A549 treated with CORT108297 at 1 μM for 4 hours (cell line): ENCODE data around the gene ANKRD13A. TPM values are rescaled to one million over a fixed set of nuclear protein-coding genes. Genes with fewer than 3 reads are reported as not detected.

Experiments
- total RNA-seq: library from RNA; stranded (reverse); fragments of 200-300 nt; extraction: Qiagen RNA extraction; gene quantifications from 5 replicates; pipeline ENCODE4 v1.2.3, GENCODE V29; 2022

Gene ANKRD13A
- total RNA-seq: 14.6 to 23.0 TPM (median 17.9 TPM) in 5 replicates

GRCh38 chr12:109998904-109999648 lies at the start of gene ANKRD13A:
Gene ANKRD13A, plus strand, starts transcription at chr12:109999430. Its CDS starts 259 bp downstream, at chr12:109999689.

GRCh38 chr12:109995686-109996482 lies 3.3 kb upstream of the ANKRD13A start, which contains the start of gene GIT2:
Gene GIT2, minus strand, starts transcription at chr12:109996368. Its CDS starts 144 bp downstream, at chr12:109996224.

GRCh38 chr12:110048242-110049027 lies 49.2 kb downstream of the ANKRD13A start, which contains the start of gene C12orf76:
Gene C12orf76, minus strand, starts transcription at chr12:110048522. Its CDS starts 27 bp downstream, at chr12:110048495.

Other genes with a start within 250 kb of the ANKRD13A start
- gene TRPV4, start 166.0 kb upstream of the ANKRD13A start, total RNA-seq: 0.06 to 0.15 TPM (median 0.08 TPM) in 5 replicates
- 19.2 to 21.6 TPM (median 19.9 TPM) in 5 replicates for gene GLTP, start 118.9 kb upstream of the ANKRD13A start, total RNA-seq
- gene TCHP, start 99.2 kb upstream of the ANKRD13A start, total RNA-seq: 14.8 to 18.9 TPM (median 18.0 TPM) in 5 replicates
- 16.6 to 21.7 TPM (median 20.1 TPM) in 5 replicates for gene GIT2, start 3.1 kb upstream of the ANKRD13A start, total RNA-seq
- 6.6 to 8.4 TPM (median 7.7 TPM) in 5 replicates for gene C12orf76, start 49.1 kb downstream of the ANKRD13A start, total RNA-seq
- 13.8 to 28.1 TPM (median 21.0 TPM) in 5 replicates for gene IFT81, start 124.9 kb downstream of the ANKRD13A start, total RNA-seq